HepG2 (cell line): ENCODE results near the gene CEP76. TPM values are rescaled to one million over a fixed set of nuclear protein-coding genes. Genes with fewer than 3 reads are reported as not detected.
A peak's percentile ranks its signal among the peaks of the same experiment; 100 is the strongest.

ENCODE experiments used
- ATAC-seq: fragments of 200-7000 bp; cut with Tn5 transposase; 3 replicates; pipeline ENCODE4 v1.9.1; 2020; ENCODE audit warnings: mild to moderate bottlenecking, moderate library complexity
- BruUV-seq: library from RNA; stranded (reverse); fragments of 400-500 nt; replicated peaks from 2 replicates; lab custom pipeline; 2021; lab: Mats Ljungman, UMichigan
- CTCF ChIA-PET: fragments of 300-600 bp; formaldehyde crosslinking; extraction: SDS; loops from one replicate; lab custom pipeline; 2021; ENCODE audit warnings: low total read pairs, inconsistent platforms, low intra/inter-chr PET ratio; lab: Yijun Ruan, JAX
- POLR2A ChIA-PET: fragments of 350-600 bp; sonication (Branson Sonifier 250); formaldehyde crosslinking; loops from one replicate; lab custom pipeline; 2020; ENCODE audit warnings: antibody characterized with exemption, inconsistent platforms; lab: Yijun Ruan, JAX
- DNase-seq: peaks from one replicate; pipeline ENCODE4 v3.0.0-alpha.2; 2015; ENCODE audit warnings: low spot score
- FAIRE-seq: peaks from 3 replicates; lab custom pipeline; 2011; peaks lifted over from hg19 to GRCh38; lab: Jason Lieb, UNC
- H2AFZ ChIP-seq: one replicate; pipeline ENCODE4 v1.6.1; 2011; ENCODE audit warnings: low read length, inconsistent platforms
- H3K27ac ChIP-seq: fragments of 300-600 bp; 3 replicates; pipeline ENCODE4 v1.8.0; 2011; ENCODE audit warnings: mixed run types, mild to moderate bottlenecking, mixed read lengths, low read length, inconsistent platforms; ENCODE audit not compliant: insufficient read depth; ENCODE audit errors: extremely low read length
- H3K27me3 ChIP-seq, 2 experiments: fragments of 200-600 bp in 1 of 2; 2 replicates in 1 of 2; 3 replicates in 1 of 2; pipeline versions ENCODE4 v1.6.0 to v1.8.0; 2011; ENCODE audit warnings: low read length in 2 of 2, mild to moderate bottlenecking in 2 of 2, moderate library complexity in 2 of 2, inconsistent platforms in 1 of 2; ENCODE audit not compliant: insufficient read depth in 2 of 2, control insufficient read depth in 1 of 2
- H3K36me3 ChIP-seq, 2 experiments: fragments of 200-600 bp in 1 of 2; replicated peaks in 1 of 2; 2 replicates in 1 of 2; 3 replicates in 1 of 2; pipeline versions ENCODE4 v1.5.1 to v1.8.0; 2011; ENCODE audit warnings: low read length in 2 of 2, inconsistent platforms in 1 of 2; ENCODE audit not compliant: insufficient read depth in 2 of 2, control insufficient read depth in 1 of 2
- H3K4me1 ChIP-seq: 2 replicates; pipeline ENCODE4 v1.5.1; 2012; ENCODE audit warnings: low read length, inconsistent platforms; ENCODE audit not compliant: insufficient read depth
- H3K4me2 ChIP-seq: 2 replicates; pipeline ENCODE4 v1.6.0; 2011; ENCODE audit warnings: low read depth, low read length, inconsistent platforms
- H3K4me3 ChIP-seq, 3 experiments: fragments of 200-600 bp in 1 of 3; sonication (generic), shearing (Covaris generic) in 1 of 3; replicated peaks in 1 of 3; 2 replicates each; pipeline ENCODE4 v1.5.1; 2011 to 2016; ENCODE audit warnings: low read length in 3 of 3, inconsistent platforms in 2 of 3, low read depth in 2 of 3, mild to moderate bottlenecking in 2 of 3, control low read depth in 1 of 3, mixed read lengths in 1 of 3; ENCODE audit not compliant: insufficient read depth in 1 of 3
- H3K79me2 ChIP-seq: one replicate; pipeline ENCODE4 v1.6.1; 2011; ENCODE audit warnings: low read length, inconsistent platforms; ENCODE audit not compliant: insufficient read depth
- H3K9ac ChIP-seq: 2 replicates; pipeline ENCODE4 v1.6.0; 2011; ENCODE audit warnings: mild to moderate bottlenecking, low read depth, low read length, inconsistent platforms; ENCODE audit not compliant: insufficient read depth
- H3K9me3 ChIP-seq: 2 replicates; pipeline ENCODE4 v1.5.1; 2012; ENCODE audit warnings: mild to moderate bottlenecking, low read length
- H4K20me1 ChIP-seq: 2 replicates; pipeline ENCODE4 v1.6.0; 2011; ENCODE audit warnings: inconsistent platforms, mild to moderate bottlenecking, low read length, moderate library complexity; ENCODE audit not compliant: insufficient read depth
- ARID5B ChIP-seq: IDR thresholded peaks from 2 replicates; pipeline ENCODE4 v1.4.0; 2020; ENCODE audit warnings: mild to moderate bottlenecking, missing genetic modification reagents
- CREM ChIP-seq, 2 experiments: sonication (generic) in 1 of 2; formaldehyde crosslinking in 1 of 2; IDR thresholded peaks; 2 replicates each; pipeline versions ENCODE4 v1.4.0 to v1.6.1; 2016 to 2020; ENCODE audit warnings: antibody characterized with exemption in 1 of 2, mild to moderate bottlenecking in 1 of 2, missing genetic modification reagents in 1 of 2
- HMGXB3 ChIP-seq: sonication (generic); formaldehyde crosslinking; IDR thresholded peaks from 2 replicates; pipeline ENCODE4 v1.4.0; 2020; ENCODE audit warnings: missing genetic modification reagents, borderline replicate concordance
- HNF4A ChIP-seq: sonication (generic); formaldehyde crosslinking; IDR thresholded peaks from 2 replicates; pipeline ENCODE4 v1.4.0; 2020; ENCODE audit warnings: missing genetic modification reagents
- JUN ChIP-seq: sonication (generic); formaldehyde crosslinking; IDR thresholded peaks from 2 replicates; pipeline ENCODE4 v1.4.0; 2020; ENCODE audit warnings: mild to moderate bottlenecking, missing genetic modification reagents
- MAX ChIP-seq: IDR thresholded peaks from 2 replicates; pipeline ENCODE4 v1.6.1; 2012; ENCODE audit warnings: inconsistent platforms
- MED1 ChIP-seq: sonication (generic); formaldehyde crosslinking; IDR thresholded peaks from 2 replicates; pipeline ENCODE4 v1.4.0; 2020; ENCODE audit warnings: missing genetic modification reagents
- PAWR ChIP-seq: sonication (generic); formaldehyde crosslinking; IDR thresholded peaks from 2 replicates; pipeline ENCODE4 v1.4.0; 2020; ENCODE audit warnings: missing genetic modification reagents, mild to moderate bottlenecking, borderline replicate concordance
- SALL1 ChIP-seq: sonication (generic); formaldehyde crosslinking; IDR thresholded peaks from 2 replicates; pipeline ENCODE4 v1.8.0; 2022; ENCODE audit warnings: mild to moderate bottlenecking, missing genetic modification reagents
- SETDB1 ChIP-seq: sonication (generic); formaldehyde crosslinking; IDR thresholded peaks from 2 replicates; pipeline ENCODE4 v1.5.1; 2020; ENCODE audit warnings: missing genetic modification reagents, mild to moderate bottlenecking, borderline replicate concordance
- SIX4 ChIP-seq: sonication (generic); formaldehyde crosslinking; IDR thresholded peaks from 2 replicates; pipeline ENCODE4 v1.4.0; 2020; ENCODE audit warnings: missing genetic modification reagents
- SP5 ChIP-seq: IDR thresholded peaks from 2 replicates; pipeline ENCODE4 v1.6.1; 2016; ENCODE audit warnings: low read depth, borderline replicate concordance
- ZMAT3 ChIP-seq: sonication (generic); formaldehyde crosslinking; conservative IDR thresholded peaks from 2 replicates; pipeline ENCODE4 v1.7.0; 2021; ENCODE audit warnings: missing genetic modification reagents
- ZNF12 ChIP-seq: sonication (generic); formaldehyde crosslinking; IDR thresholded peaks from 2 replicates; pipeline ENCODE4 v1.5.0; 2020; ENCODE audit warnings: missing genetic modification reagents
- ZNF713 ChIP-seq: sonication (generic); formaldehyde crosslinking; IDR thresholded peaks from 2 replicates; pipeline ENCODE4 v1.4.0; 2020; ENCODE audit warnings: mild to moderate bottlenecking, missing genetic modification reagents
- ZSCAN31 ChIP-seq: sonication (generic); formaldehyde crosslinking; IDR thresholded peaks from 2 replicates; pipeline ENCODE4 v1.5.0; 2020; ENCODE audit warnings: low read depth, mild to moderate bottlenecking, missing genetic modification reagents
- WGBS: methylation state at CpG from one replicate; pipeline ENCODE4 v1.1.6; 2017; ENCODE audit warnings: low lambda C conversion rate; 5-methylcytosine and 5-hydroxymethylcytosine counted together
- in situ Hi-C: cut with HindIII; loops from 2 replicates; pipeline ENCODE4 v1.10.0; 2017; ENCODE audit warnings: low pct_unique_long_range_greater_than_20kb; ENCODE audit not compliant: extremely low pct_ligation_motif_present
- intact Hi-C: fragments of 100-400 bp; cut with micrococcal nuclease; formaldehyde crosslinking; loops from one replicate; pipeline ENCODE4 v1.10.0; 2022; ENCODE audit not compliant: unreplicated experiment
- polyA plus RNA-seq, 8 experiments: library from polyadenylated mRNA; depleted of rRNA in 3 of 8; stranded (reverse) in 7 of 8; unstranded in 1 of 8; fragments of >200 nt; fragmentation: Illumina TruSeq in 4 of 8; extraction: Trizol in 4 of 8; gene quantifications; 2 replicates each; pipeline versions ENCODE4 v1.2.1 to v1.2.3, GENCODE V29; 2011 to 2016; ENCODE audit warnings: low read depth in 4 of 8, missing spikeins in 1 of 8, mixed read lengths in 1 of 8; ENCODE audit not compliant: insufficient read depth in 1 of 8
- total RNA-seq, 5 experiments: library from RNA; depleted of rRNA; stranded (reverse); fragments of >200 nt; fragmentation: Illumina TruSeq; extraction: Trizol; gene quantifications; 2 replicates each; pipeline ENCODE4 v1.2.3, GENCODE V29; 2016; ENCODE audit warnings: low read depth in 1 of 5

Gene CEP76
- total and polyA plus RNA-seq, 2 of the 13 experiments (the other 11 are each of a cell fraction or from before 2014, with no cell fraction given) = 13.9 to 15.1 TPM

GRCh38 chr18:12647773-12648172, 54.8 kb downstream of the CEP76 start (continued):
- TF ChIP-seq HMGXB3 (no peak), PAWR (CRISPR knock-in tag) (no peak)

- Histone ChIP-seq H3K4me1 (peaks cover 30% of the 10 kb centered on the region), H3K4me2 (peak overlapping the region; percentile 37; the same call in 1 of the 2 replicates), H3K9ac (no peak overlapping the region), H4K20me1 (no peaks in the 10 kb centered on the region), H3K27ac (no peak overlapping the region), H3K27me3 (no peaks in the 10 kb centered on the region), H3K4me3 (no peak overlapping the region), H2AFZ (no peak overlapping the region), H3K9me3 (no peaks in the 10 kb centered on the region), H3K36me3 (peaks cover 1 to 8% of the 10 kb centered on the region in 2 experiments; a peak in 1 of 5 replicates), H3K79me2 (peaks cover 24% of the 10 kb centered on the region)
- in situ Hi-C loops (no loop called here), intact Hi-C loops (no loop called here)
- POLR2A ChIA-PET = no interaction called here
- no TSS peak for BruUV-seq
- WGBS = 62% methylated on average over 10 of the region's 10 CpGs
- FAIRE-seq = no peak
- CTCF ChIA-PET = no interaction called here
- DNase-seq = peak; percentile 41
- peak; percentile 84 for ATAC-seq
- TF ChIP-seq ZSCAN31 (CRISPR knock-in tag) (no peak), ZNF713 (CRISPR knock-in tag) (no peak), MED1 (CRISPR knock-in tag) (0 out of 2 replicates have a peak, but pooled peaks have one; percentile 14), HNF4A (CRISPR knock-in tag) (peak; percentile 49; the same call in 1 of the 2 replicates), JUN (CRISPR knock-in tag) (no peak), ZMAT3 (CRISPR knock-in tag) (no peak), SP5 (CRISPR knock-in tag) (no peak), ARID5B (CRISPR knock-in tag) (0 out of 2 replicates have a peak, but pooled peaks have one; percentile 11), ZNF12 (CRISPR knock-in tag) (no peak), MAX (peak; percentile 61; the same call in 1 of the 2 replicates), CREM (IDR thresholded peaks at IDR 0.05) (no peak), CREM (CRISPR knock-in tag; IDR thresholded peaks at IDR 0.05) (no peak), SETDB1 (no peak), SIX4 (CRISPR knock-in tag) (no peak), SALL1 (CRISPR knock-in tag) (0 out of 2 replicates have a peak, but pooled peaks have one; percentile 20)
Observed at GRCh38 chr18:12645751-12646203, 56.7 kb downstream of the CEP76 start.
